Right atrium auricular region (tissue), 2 donors: ENCODE data around the gene NANOGP8. TPM values are rescaled to one million over a fixed set of nuclear protein-coding genes. Genes with fewer than 3 reads are reported as not detected.

Source experiments
- DNase-seq: peaks from one replicate; pipeline ENCODE4 v3.0.0-alpha.2; 2019; ENCODE audit warnings: low spot score
- H3K27ac ChIP-seq, 2 donors: fragments of 200-600 bp; sonication (generic); 1 replicate in 1 of 2; 2 replicates in 1 of 2; pipeline ENCODE4 v1.5.1; 2016 to 2019
- H3K27me3 ChIP-seq, 2 donors: fragments of 200-600 bp; sonication (generic); one replicate each; pipeline versions ENCODE4 v1.5.1 to v1.6.0; 2017 to 2019
- H3K36me3 ChIP-seq: fragments of 200-600 bp; sonication (generic); one replicate; pipeline ENCODE4 v1.5.1; 2016
- H3K4me1 ChIP-seq, 2 donors: fragments of 200-600 bp; sonication (generic); one replicate each; pipeline versions ENCODE4 v1.5.1 to v1.6.0; 2017 to 2019
- H3K4me3 ChIP-seq, 2 donors: fragments of 200-600 bp; sonication (generic); 1 replicate in 1 of 2; 2 replicates in 1 of 2; pipeline ENCODE4 v1.5.1; 2017 to 2019; ENCODE audit warnings: mild to moderate bottlenecking in 1 of 2, moderate library complexity in 1 of 2
- H3K9me3 ChIP-seq, 2 donors: fragments of 200-600 bp; sonication (generic); one replicate each; pipeline ENCODE4 v1.5.1; 2019
- CTCF ChIP-seq, 2 donors: fragments of 200-600 bp; sonication (generic); IDR thresholded peaks; one replicate each; pipeline ENCODE4 v1.5.1; 2019; ENCODE audit warnings: antibody characterized with exemption in 2 of 2
- total RNA-seq, 2 donors: library from RNA; depleted of rRNA; stranded (reverse); fragments of >200 nt; gene quantifications; one replicate each; pipeline ENCODE4 v1.1.0, GENCODE V29; 2016

Gene NANOGP8
- total RNA-seq, 2 donors from 2014 or later: 0.39 TPM; not detected in 1

GRCh38 chr15:35115155-35115725 is 30.1 kb upstream of the NANOGP8 start:
- no peak for TF ChIP-seq CTCF (IDR thresholded peaks at IDR 0.05)

GRCh38 chr15:35112346-35112745 is 27.3 kb upstream of the NANOGP8 start:
- Histone ChIP-seq H3K36me3 (no peaks in the 10 kb centered on the region), H3K4me3 (no peak overlapping the region), H3K27me3 (no peaks in the 10 kb centered on the region), H3K27ac (no peak overlapping the region), H3K4me1 (no peaks in the 10 kb centered on the region), H3K9me3 (no peaks in the 10 kb centered on the region)
- no peak for DNase-seq
- no peak for TF ChIP-seq CTCF (IDR thresholded peaks at IDR 0.05)

More at GRCh38 chr15:35115155-35115725, 30.1 kb upstream of the NANOGP8 start:
- H3K4me3 ChIP-seq: no peak overlapping the region
- no peaks in the 10 kb centered on the region for H3K27me3 ChIP-seq
- DNase-seq: no peak
- no peaks in the 10 kb centered on the region for H3K4me1 ChIP-seq
- H3K27ac ChIP-seq: no peak overlapping the region
- no peaks in the 10 kb centered on the region for H3K36me3 ChIP-seq
- H3K9me3 ChIP-seq: no peaks in the 10 kb centered on the region

GRCh38 chr15:35111861-35112260 is 26.8 kb upstream of the NANOGP8 start:
- Histone ChIP-seq H3K27ac (no peak overlapping the region), H3K36me3 (no peaks in the 10 kb centered on the region), H3K27me3 (no peaks in the 10 kb centered on the region), H3K9me3 (no peaks in the 10 kb centered on the region), H3K4me3 (no peak overlapping the region), H3K4me1 (no peaks in the 10 kb centered on the region)
- no peak for DNase-seq
- no peak for TF ChIP-seq CTCF (IDR thresholded peaks at IDR 0.05)

- no peaks in the 10 kb centered on the region for H3K27me3 ChIP-seq
- no peak overlapping the region for H3K4me3 ChIP-seq
- H3K36me3 ChIP-seq: no peaks in the 10 kb centered on the region
- DNase-seq: no peak
- no peaks in the 10 kb centered on the region for H3K9me3 ChIP-seq
- H3K4me1 ChIP-seq: no peaks in the 10 kb centered on the region
- H3K27ac ChIP-seq: no peak overlapping the region
- no peak for TF ChIP-seq CTCF (IDR thresholded peaks at IDR 0.05)
These were observed 23.4 kb upstream of the NANOGP8 start for GRCh38 chr15:35108453-35108852.

- Histone ChIP-seq H3K4me3 (no peak overlapping the region), H3K4me1 (no peaks in the 10 kb centered on the region), H3K36me3 (no peaks in the 10 kb centered on the region), H3K27me3 (no peaks in the 10 kb centered on the region), H3K9me3 (no peaks in the 10 kb centered on the region), H3K27ac (no peak overlapping the region)
- no peak for TF ChIP-seq CTCF (IDR thresholded peaks at IDR 0.05)
- no peak for DNase-seq
These were observed 22.5 kb upstream of the NANOGP8 start for GRCh38 chr15:35107561-35107960.

- no peaks in the 10 kb centered on the region for H3K27me3 ChIP-seq
- H3K27ac ChIP-seq: no peak overlapping the region
- no peaks in the 10 kb centered on the region for H3K4me1 ChIP-seq
- TF ChIP-seq CTCF (IDR thresholded peaks at IDR 0.05): no peak
- no peaks in the 10 kb centered on the region for H3K9me3 ChIP-seq
- H3K4me3 ChIP-seq: no peak overlapping the region
- no peak for DNase-seq
- no peaks in the 10 kb centered on the region for H3K36me3 ChIP-seq
These were observed 22.0 kb upstream of the NANOGP8 start for GRCh38 chr15:35107122-35107521.
